A172 (cell line): ENCODE results near the gene NPTXR. TPM values are rescaled to one million over a fixed set of nuclear protein-coding genes. Genes with fewer than 3 reads are reported as not detected.

Experiments
- DNase-seq: peaks from one replicate; pipeline ENCODE4 v3.0.0-alpha.2; 2015; ENCODE audit warnings: low spot score
- total RNA-seq: library from RNA; depleted of rRNA; stranded (reverse); fragments of >200 nt; shearing (Covaris generic); gene quantifications from 2 replicates; pipeline ENCODE4 v1.2.3, GENCODE V29; 2014; rRNA removed

NPTXR gene
- total RNA-seq, 1 experiment from 2014 or later: 1.9 TPM

DNA sequence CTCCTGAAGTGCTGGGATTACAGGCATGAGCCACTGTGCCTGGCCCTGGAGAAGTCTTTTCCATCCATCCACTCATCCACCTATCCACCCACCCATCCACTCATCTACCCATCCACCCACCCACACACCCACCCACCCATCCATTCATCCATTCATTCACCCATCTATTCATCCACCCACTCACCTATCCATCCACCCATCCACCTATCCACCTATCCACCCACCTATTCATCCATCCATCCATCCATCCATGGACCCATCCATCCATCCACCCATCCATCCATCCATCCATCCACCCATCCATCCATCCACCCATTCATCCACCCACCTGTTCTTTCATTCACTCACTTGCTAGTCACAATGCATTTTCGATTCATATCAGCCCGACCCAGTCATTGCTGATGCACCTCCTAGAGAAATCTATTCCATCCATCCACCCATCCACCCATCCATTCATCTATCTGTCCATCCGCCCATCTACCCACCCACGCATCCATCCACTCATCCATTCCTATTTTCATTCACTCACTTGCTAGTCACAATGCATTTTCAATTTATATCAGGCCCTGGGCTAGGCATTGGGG, 70.4 kb downstream of the NPTXR start:
- DNase-seq: no peak

DNA sequence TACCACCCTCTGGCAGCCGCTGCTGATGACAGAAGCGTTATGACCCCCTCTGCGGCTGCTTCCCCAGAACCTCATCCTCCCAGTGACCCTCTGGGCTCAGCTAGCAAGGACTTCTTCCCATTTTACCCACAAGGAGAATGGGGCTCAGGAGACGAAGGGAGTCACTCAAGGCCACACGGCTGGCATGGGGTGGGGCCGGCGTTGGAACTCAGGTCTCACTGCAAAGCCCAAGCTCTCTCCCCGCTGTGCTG, 71.3 kb downstream of the NPTXR start:
- no peak for DNase-seq

DNA sequence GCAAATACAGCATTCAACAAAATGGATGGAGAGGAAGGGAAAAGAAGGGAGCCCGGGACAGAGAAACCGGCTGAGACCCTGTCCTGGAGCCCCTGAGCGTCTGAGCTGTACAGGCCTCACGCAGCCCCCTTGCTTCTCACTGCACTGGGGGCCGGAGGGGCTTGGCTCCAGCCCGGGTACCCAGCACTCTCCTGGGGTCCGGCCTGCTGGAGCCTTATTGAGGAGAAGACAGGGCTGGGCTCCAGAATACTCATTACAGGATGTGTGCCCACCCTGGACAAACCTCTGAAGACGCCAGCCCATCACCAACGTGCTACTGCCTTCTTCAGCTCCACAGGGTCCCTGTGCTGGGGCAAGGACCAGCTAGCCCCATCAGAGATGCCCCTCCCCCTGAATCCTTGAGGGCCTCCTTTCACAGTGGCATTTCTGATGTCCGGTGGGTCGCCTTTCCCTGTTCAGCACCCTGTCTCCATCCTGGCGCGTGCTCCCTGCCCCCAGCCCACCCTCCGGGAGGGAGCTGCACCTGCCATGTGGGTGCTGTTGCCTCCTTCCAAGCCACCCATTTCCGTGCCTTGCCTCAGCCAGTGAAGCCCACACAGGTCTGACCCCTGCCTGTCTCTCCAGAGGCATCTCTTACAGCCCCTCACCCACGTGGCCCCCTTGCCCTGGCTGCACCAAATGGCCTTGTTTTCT, 73.4 kb downstream of the NPTXR start:
- no peak for DNase-seq

Other genes starting within 250 kb of the NPTXR start
- 0.83 and 2.5 TPM in 2 replicates for gene FAM227A, start 187.6 kb downstream of the NPTXR start, total RNA-seq
- gene CBY1, start 187.4 kb downstream of the NPTXR start, total RNA-seq: 15.9 and 25.9 TPM in 2 replicates
- gene TOMM22, start 162.1 kb downstream of the NPTXR start, total RNA-seq: 58.0 and 67.7 TPM in 2 replicates
- 43.3 and 44.5 TPM in 2 replicates for gene JOSD1, start 143.1 kb downstream of the NPTXR start, total RNA-seq
- gene GTPBP1, start 138.1 kb downstream of the NPTXR start, total RNA-seq: 8.3 and 16.1 TPM in 2 replicates
- 61.3 and 77.4 TPM in 2 replicates for gene SUN2, start 88.0 kb downstream of the NPTXR start, total RNA-seq
- 11.7 TPM in 2 replicates for gene DNAL4, start 49.9 kb downstream of the NPTXR start, total RNA-seq
- 20.1 and 20.9 TPM in 2 replicates for gene CBX6, start 28.2 kb upstream of the NPTXR start, total RNA-seq
- gene APOBEC3A, start 113.6 kb upstream of the NPTXR start, total RNA-seq: not detected in 2 replicates
- gene APOBEC3B, start 138.3 kb upstream of the NPTXR start, total RNA-seq: 4.9 and 8.7 TPM in 2 replicates
- gene APOBEC3C, start 170.2 kb upstream of the NPTXR start, total RNA-seq: 6.4 and 8.2 TPM in 2 replicates
- 0.10 and 1.9 TPM in 2 replicates for gene APOBEC3D, start 177.1 kb upstream of the NPTXR start, total RNA-seq
- gene APOBEC3F, start 196.8 kb upstream of the NPTXR start, total RNA-seq: 2.8 and 6.3 TPM in 2 replicates
- 21.4 and 23.3 TPM in 2 replicates for gene APOBEC3G, start 233.2 kb upstream of the NPTXR start, total RNA-seq